GM19099 (cell line): Measurements from ENCODE around the gene PPP2R2D.

Experiments used
- POLR2A ChIP-seq: IDR thresholded peaks from 3 replicates; pipeline ENCODE4 v1.6.1; 2011; ENCODE audit warnings: low read depth; ENCODE audit not compliant: insufficient read length; ENCODE audit errors: extremely low read depth

PPP2R2D gene

DNA sequence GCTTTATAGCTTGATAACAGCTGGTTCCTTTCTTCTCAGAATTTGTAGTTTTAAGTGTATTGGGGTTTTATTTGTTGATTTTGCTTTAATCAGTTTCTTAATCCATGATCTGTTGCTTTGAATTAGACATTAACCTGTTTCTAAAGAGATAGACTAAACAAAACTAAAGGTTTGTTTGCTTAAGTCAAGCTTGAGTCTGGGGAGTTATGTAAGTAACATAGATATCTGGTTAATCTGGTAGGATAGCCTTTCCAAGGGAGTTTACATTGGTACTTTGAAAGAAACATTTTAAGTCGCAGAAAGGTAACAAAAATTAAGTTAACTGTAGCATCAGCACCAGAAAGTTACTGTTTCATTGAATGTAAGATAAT lies 5.4 kb downstream of the PPP2R2D start:
- no peak for TF ChIP-seq POLR2A

DNA sequence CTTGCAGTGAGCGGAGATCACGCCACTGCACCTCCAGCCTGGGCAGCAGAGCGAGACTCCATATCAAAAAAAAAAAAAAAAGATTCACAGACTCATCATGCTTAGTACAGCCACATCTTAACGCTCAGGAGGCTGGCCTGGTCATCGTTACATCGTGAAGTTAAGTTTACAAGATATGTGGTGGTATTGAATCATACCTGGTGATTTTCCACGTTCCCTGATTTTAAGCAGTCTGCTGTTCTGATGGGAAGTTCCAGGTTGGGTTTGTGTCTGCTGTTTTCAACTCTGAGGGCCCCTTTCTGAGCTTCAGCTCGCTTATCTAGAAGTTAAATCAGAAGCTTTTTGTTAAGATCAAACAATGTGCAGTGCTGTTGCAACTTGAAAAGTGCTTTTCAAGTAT lies 6.9 kb downstream of the PPP2R2D start:
- no peak for TF ChIP-seq POLR2A

DNA sequence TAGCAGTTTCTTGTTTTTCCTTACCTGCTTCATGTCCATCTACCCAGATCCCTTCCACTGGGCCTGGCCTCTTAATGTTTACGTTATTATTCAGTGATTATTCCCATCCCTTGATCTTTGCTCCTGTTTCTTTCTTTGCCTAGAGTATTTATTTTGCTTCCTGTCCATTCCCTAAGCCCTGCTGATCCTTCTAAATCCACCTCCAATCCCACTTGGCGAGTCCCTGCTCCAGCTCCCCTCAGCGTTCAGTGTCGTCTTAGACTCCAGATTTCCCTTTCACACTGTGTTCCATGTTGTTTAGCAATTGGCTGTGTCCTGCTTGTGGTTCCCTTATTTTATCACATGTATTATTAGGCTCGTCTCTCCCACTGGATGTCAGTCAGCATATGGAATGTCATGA lies 7.3 kb downstream of the PPP2R2D start:
- no peak for TF ChIP-seq POLR2A

DNA sequence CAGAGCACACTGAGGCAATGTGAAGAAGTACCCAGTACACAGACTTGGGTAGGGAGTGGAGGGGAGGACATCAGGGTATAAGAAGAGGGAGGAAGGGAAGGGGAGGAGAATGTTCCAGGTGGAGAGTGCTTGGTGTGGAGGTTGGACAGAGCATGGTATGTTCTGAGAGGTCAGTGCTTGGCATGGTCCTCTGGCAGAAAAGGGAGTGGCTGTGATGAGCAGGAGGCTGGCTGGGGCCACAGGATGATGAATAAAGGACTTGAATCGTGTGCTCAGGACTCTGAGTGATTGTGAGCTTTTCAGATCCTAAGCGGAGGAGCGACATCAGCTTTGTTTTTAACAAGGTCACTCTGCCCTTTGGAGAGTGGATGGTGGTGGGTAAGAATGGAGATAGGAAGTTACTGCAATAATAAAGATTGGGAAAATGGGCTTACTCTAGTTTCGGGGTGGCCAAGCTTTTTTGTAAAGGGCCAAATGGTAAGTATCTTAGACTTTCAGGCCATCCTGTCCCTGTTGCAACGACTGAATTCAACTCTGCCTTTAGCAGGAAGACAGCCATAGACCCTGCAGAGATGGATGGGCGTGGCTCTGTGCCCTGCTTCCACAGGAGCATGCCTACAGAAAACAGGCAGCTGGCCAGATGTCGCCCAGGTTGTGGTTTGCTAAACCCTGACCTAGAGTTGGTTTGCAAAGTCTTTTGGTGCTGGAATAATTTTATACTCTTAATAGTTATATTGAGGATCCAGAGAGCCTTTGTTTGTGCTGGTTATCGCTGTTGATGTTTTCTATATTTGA lies 8.4 kb downstream of the PPP2R2D start:
- no peak for TF ChIP-seq POLR2A

DNA sequence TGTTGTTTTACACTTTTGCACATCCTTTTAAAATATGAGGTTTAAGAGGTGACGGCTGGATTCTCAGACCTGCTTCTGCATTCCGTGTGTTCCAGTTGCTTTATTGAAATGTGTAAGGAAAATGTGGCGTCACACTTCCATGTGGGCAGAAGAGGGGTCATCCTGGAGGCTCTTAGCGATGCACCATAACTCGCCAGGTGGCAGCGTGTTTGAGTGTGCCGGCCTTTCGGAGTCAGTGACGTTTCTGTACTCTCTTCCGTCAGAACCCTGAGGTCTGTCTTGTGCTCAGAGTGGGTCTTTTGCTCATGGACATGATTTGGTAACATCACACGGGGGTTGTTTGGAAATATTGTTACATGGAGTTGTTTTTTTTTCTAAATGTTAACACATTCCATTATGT lies 9.1 kb downstream of the PPP2R2D start:
- no peak for TF ChIP-seq POLR2A

DNA sequence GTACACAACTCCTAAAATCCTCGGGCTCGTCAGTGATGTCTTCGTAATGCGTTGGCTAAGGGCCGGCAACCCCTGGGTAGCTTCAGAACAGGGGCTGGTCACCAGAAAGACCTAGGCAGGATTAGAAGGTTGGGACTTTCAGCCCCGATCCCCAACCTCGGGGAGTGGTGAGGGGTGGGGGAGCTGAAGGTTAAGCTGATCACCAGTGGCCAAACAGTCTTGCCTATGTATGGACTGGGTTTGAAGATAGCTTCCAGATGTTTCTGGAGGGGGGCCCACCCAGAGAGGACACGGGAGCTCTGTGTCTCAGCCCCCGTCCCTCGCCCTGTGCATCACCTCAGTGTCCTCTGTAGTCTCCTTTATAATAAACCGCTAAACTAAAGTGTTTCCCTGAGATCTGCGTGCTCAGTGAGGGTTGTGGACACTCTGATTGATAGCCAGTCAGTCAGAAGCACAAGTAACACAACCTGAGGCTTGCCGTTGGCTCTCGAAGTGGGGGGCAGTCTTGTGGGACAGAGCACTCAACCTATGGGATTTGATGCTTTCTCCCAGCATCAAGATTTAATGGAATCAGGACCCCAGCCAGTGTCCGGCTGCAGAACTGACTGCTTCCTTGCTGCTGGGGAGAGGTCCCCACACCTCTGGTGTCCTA lies 10.0 kb downstream of the PPP2R2D start:
- TF ChIP-seq POLR2A, result no peak

DNA sequence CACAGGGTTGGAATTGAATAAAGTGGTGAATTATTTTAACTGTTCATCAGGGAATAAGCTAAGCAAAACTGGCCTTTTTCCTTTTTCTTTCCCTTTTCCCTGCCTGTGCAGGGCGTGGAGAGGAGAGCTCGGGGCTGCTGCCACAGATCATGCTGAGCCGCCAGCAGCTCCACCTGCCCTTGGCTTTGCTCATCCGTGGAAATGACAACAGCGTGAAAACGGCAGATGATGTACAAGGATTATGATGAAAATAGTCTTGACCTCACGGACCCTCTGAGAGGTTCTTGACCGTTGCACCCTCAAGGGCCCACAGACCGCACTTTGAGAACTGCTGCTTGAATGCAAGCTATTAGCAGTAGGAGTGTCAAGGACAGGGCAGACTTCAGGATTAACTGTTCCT lies 10.6 kb downstream of the PPP2R2D start:
- no peak for TF ChIP-seq POLR2A

DNA sequence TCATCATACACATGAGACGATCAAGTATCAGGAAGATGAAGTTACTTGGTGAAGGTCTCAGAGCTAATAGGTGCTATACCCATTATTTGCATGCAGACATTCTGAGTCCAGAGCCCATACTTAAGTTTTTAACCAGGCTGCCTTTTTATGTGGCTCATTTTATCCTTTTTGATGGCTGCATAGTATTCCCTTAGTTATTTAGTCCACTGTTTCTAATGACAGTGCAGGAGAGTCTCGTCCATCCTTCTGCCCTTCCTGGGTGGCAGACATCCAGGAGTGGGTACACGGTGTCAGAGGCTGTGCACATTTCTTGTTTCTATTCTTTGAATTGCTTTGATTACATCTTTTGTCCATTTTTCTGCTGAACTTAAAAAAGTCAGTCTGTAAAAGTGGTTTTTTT lies 11.8 kb downstream of the PPP2R2D start:
- TF ChIP-seq POLR2A, result no peak

DNA sequence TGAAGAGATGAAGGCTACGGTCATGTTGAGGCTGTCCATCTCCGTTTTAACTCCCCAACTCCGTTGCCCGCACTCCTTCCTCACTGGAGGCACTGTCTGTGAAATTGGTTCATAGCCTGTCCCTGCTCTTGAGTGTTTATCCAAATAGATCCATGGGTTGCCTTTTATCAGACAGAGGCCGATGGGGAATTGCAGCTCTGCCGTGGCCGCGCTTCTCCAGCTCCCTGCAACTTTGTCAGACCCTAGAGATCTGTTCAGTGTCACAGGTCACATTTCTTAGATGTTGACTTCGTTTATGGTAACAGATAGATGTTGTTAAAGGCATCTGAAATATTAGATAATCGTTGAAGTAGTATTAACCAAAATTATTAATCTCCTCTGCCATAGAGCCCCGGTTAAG lies 14.7 kb downstream of the PPP2R2D start:
- no peak for TF ChIP-seq POLR2A

DNA sequence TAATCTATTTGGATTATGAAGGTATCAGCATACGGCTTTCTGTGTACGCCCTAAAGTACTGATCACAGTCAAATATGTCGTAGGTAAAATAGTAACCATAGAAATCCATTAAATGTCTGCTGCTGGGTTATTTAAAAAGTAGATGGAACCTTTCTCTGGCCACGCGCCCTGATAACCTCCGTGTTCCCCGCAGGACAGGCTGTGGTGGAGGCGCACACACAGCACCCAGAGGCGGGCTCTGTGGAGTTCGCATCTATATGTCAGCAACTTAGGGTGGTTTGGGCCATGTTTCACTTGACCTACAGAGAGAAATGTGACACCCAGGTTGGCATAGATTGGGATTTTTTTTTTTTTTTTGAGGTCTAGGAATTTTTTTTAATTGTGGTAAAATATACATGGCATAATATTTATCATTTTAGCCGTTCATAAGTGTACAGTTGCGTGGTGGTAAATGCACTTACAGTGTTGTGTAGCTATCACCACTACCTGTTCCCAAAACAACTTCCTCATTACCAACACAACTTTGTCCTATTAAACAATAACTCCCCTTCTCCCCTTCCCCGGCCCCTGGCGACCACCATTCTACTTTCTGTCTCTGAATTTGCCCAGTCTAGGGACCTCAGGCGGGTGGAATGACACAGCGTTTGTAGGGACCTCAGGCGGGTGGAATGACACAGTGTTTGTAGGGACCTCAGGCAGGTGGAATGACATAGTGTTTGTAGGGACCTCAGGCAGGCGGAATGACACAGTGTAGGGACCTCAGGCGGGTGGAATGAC lies 15.4 kb downstream of the PPP2R2D start:
- TF ChIP-seq POLR2A, result no peak

DNA sequence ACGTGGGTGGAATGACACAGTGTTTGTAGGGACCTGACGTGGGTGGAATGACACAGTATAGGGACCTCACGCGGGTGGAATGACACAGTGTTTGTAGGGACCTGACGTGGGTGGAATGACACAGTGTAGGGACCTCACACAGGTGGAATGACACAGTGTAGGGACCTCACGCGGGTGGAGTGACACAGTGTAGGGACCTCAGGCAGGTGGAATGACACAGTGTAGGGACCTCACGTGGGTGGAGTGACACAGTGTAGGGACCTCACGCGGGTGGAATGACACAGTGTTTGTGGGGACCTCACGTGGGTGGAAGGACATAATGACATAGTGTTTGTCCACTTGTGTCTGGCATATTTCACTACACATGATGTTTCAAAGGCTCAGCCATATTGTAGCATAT lies 19.3 kb downstream of the PPP2R2D start:
- no peak for TF ChIP-seq POLR2A

DNA sequence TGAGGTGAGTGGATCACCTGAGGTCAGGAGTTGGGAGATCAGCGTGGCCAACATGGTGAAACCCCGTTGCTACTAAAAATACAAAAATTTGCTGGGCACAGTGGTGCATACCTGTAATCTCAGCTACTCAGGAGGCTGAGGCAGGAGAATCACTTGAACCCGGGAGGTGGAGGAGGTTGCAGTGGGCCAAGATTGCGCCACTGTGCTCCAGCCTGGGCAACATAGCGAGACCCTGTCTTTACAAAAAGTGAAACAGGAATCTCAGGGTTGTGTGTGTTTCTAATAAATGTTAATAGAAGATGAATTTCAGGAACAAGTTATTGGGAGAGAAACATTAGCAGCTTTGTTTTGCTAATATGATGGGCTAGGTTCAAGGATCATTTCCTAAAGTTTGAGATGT lies 19.9 kb downstream of the PPP2R2D start:
- no peak for TF ChIP-seq POLR2A

DNA sequence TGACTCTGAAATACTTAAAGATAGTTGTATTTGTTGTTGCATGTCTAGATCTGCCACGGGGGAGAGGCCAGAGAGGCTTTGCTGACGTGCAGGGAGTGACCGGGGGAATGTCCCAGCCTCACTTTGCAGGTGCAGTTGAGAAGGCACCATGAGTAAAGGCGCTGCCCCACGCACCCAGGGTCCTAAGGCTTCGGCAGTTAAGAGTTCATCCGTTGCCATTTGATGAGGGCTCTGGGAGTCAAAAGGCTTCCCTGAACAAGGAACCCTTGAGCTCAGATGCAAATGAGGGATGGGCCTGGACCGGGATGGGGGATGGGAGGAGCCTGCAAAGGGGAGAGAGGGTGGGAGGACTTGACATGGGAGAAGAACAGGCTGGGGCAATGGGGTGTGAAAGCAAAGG lies 20.4 kb downstream of the PPP2R2D start:
- TF ChIP-seq POLR2A, result no peak

DNA sequence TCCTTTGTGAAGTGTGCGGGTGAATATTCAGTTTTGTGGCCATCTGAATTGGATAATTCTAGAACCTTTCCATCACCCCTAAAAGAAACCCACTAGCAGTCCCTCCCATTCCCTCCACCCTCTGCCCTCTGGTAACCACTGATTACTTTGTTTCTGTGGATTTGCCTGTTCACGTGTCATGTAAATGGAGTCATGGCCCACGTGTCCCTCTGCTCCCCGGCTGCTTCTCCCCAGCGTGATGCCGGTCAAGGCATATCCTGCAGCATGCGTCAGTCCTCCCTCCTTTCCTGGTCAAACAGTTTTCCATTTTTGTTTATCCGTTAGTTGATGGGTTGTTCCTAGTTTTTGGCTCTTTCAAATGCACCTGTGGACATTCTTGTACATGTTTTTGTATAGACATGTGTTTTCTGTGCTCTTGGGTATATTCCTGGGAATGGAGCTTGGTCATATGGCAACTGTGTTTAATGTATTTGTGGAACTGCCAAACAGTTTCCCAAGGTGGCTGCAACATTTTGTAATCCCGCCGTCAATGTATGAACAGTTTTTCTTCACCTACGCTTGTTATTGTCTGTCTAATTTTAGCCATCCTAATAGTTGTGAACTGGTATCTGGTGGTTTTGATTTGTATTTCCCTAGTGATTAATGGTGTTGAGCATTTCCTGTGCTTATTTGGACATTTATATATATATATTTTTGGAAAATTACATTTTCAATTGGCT lies 22.4 kb downstream of the PPP2R2D start:
- TF ChIP-seq POLR2A, result no peak

DNA sequence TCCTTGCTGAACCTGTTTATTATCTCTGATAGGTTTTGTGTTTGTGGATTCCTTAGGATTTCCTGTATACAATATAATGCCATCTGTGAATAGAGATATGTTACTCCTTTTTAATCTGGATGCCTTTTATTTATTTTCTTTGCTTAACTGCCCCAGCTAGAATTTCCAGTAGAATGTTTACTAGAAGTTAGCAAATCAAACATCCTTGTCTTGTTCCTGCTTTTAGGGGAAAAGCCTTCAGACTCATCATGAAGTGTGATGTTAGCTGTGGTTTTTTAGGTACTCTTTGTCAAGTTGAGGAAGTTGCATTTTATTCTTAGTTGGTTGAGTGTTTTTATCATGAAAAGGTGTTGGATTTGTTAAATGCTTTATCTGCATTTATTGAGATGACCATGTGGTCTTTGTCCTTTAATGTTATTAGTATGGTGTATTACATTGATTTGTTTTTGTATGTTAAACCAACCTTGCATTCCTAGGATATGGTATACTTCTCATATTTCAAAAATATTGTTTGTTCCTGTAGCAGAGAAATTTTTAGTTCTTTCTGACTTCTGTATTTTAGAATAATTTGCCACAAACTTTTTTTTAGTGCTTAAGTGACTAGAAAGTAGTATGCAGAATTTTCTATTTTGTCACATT lies 24.3 kb downstream of the PPP2R2D start:
- TF ChIP-seq POLR2A, result no peak
